Measurements from ENCODE around the gene ENG.
"Not testable (repeated sequence)": the region's sequence is repeated elsewhere in the genome, so short reads cannot be mapped to it uniquely, and the experiment has no call there.

Gene ENG

DNA sequence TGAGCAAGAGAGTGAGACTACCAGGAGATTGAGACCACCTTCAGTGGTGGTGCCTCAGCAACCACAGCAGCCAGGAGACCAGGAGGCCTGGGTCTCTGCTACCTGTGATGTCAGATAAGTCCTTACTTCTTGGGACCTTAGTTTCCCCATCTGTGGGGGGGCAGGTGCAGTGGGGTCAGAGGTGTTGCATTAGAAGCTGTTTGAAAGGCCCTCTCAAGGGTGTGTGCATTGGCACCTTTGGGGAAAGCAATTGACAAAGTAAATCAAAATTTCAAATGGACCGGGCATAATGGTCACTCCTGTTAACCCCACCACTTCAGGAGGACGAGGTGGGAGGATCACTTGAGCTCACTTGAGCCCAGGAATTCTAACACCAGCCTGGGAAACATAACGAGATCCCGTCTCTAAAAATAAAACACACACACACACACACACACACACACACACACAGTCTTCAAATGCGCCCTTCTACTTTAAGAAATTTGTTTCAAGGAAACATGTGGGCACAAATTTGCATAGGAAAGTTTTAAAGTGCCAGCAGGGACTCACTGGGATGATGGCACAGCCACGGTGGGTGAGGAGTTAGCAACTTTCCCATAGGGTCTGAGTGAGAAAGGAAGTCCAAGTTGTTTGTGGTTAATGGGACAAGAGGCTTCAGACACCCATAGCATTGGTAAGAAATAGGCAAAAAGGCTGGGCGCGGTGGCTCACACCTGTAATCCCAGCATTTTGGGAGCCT lies 24.4 kb upstream of the ENG start:
- DNase-seq (ENCODE audit: low read depth in 1 of 2, low spot score in 1 of 2) = no peak

DNA sequence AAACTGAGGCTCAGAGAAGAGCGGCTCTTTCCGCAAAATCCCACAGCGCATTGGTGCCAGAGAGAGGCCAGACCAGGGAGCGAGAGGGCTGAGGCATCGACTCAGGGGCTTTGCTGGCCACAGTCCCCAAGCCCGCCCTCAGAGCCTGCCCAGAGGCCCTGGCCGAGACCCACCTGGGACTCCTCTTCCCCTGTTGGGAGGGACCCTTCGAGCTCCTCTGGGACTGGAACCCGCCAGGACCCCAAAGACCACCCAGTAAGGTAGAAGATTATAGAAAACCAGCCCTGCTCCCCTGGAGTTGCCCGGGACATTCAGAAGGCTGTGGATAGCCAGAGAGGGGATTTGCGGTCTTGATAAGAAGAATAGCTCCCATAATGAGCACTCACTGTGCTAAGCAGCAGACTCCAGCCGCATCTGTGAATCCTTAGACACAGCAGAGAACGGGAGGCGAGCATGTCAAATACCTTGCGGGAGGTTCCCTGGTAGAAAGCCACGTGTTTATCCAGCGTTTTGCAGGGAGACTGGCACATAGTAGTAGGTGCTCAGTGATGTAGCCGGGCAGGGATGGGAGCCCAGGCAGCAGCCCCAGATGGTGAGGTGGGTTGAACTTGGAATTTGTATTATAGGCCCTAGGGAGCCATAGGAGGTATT lies 23.7 kb upstream of the ENG start:
- no peak for DNase-seq (ENCODE audit: low read depth in 1 of 2, low spot score in 1 of 2)

DNA sequence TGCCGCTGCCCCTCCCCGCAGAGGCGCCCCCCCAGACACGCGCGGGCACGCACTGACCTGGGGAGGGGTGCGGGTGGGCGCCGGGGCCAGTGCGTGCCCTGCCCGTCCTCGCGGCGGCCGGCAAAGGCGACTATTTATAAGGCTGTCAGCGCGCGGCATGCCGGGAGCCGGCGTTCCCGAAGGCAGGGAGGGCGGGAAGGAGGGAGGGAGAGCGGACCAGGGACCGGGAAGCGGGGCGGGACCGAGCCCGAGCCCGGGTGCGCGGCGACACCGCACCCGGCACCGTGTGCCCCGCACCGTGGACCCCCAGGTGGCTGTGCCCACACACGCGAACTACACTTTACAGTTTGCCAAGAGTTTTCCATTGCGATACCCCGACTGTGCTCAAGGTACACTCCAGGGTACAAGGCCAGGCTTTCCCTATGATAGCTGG lies 23.1 kb upstream of the ENG start, which contains the start of gene AK1:
Gene AK1, minus strand, starts transcription at position 110 of the 433 bp plus-strand sequence. CDS start 3,058 bp downstream, outside the sequence.
- no peak for DNase-seq (ENCODE audit: low read depth in 1 of 2, low spot score in 1 of 2)

DNA sequence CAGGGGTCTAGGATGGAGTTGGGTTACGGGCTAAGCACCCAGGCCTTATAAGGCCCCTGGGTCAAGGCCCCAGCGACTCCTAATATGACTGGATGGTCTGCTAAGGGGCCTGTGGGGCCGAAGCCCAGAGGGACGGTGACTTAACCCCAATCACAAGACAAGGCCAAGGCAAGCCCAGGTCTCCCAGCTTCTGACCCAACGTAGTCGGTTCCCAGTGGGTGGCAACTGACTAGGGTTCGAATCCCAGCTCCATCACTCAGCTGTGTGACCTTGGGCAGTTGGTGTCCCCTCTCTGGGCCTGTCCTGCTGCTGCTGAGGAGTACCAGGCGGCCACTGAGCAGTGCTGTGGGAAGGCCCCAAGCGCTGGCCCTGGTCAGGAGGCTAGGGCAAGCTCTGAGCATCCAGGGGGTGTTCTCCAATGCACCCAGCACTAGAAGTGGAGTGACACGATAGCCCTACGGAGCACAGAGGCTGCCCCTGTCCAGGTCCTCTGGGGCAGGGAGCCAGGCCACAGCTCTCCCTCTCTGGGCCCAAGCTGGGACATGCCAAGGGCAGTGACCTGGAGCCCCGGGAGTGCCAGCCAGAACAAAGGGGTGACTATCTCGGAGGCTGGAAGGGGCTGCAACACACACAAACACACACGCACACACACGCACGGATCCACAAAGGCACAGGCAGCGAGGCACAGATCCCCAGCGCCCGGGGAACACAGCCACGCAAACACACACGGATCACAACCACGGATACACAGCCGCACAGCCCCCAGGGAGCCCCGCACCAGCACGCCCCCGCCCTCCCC lies 22.5 kb upstream of the ENG start:
- DNase-seq (ENCODE audit: low read depth in 1 of 2, low spot score in 1 of 2) = no peak

DNA sequence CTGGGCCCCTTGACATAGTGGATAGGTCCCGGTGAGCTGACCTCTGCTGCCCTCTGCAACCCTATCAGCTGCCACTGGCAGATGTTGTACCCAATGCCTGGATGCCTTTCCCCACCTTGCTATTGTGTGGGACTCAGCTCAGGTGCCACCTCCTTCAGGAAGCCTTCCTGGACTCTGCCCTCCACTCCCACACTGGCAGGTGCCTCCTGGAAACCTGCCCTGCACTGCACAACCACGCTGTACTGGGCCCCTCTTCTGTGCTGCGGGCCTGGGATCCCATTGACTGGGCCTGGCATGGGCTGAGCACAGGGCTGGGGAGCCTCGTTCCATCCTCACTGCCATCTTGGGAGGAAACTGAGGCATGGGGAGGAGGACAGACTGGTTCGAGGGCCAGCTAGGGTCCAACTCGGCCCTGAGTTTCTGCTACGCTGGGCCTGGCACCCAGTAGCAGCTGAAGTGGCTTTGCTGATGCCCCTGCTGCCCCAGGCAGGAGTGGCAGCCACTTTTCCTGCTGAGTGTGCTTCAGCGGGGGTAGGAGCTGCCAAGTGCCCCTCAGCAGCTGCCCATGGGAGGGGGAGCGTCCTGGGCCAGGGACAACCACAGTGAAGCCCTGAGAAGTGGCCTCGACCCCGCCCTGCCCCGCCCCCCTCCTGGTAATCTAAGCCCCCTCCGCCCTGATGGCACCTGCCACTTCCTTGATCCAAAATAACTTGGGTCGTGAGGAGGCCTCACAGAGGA lies 21.7 kb upstream of the ENG start:
- no peak for DNase-seq (ENCODE audit: low read depth in 1 of 2, low spot score in 1 of 2)

DNA sequence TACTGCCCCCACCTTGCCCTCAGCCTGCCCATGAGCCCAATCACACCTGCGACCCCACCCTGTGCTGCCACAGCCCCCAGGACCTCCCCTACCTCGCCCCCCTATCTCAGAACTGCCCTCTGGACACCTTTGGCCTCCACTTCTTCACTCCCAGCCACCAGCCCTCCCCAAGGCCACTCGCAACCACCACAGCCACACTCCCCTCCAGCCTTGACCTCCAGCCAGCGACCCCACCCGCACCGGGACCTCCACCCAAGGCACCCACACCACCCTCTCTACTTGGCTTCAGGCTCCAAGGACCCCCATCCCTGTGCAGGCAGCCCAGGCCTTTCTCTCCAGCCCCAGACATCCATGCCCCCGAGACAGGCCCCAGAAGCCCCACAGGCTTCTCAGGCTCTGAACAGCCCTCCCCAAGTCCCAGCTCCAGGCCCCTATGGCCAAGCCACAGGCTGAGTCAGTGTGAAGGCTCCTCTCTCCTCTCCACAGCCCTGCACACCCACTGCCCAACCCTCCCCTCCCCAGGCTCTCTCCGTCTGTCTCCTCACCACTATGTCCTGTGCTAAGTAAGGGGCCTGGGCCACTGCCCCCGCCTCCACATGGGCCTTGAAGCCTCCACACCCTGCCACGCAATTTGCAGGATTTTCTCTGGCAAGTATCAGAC lies 21.0 kb upstream of the ENG start:
- DNase-seq (ENCODE audit: low read depth in 1 of 2, low spot score in 1 of 2) = no peak

DNA sequence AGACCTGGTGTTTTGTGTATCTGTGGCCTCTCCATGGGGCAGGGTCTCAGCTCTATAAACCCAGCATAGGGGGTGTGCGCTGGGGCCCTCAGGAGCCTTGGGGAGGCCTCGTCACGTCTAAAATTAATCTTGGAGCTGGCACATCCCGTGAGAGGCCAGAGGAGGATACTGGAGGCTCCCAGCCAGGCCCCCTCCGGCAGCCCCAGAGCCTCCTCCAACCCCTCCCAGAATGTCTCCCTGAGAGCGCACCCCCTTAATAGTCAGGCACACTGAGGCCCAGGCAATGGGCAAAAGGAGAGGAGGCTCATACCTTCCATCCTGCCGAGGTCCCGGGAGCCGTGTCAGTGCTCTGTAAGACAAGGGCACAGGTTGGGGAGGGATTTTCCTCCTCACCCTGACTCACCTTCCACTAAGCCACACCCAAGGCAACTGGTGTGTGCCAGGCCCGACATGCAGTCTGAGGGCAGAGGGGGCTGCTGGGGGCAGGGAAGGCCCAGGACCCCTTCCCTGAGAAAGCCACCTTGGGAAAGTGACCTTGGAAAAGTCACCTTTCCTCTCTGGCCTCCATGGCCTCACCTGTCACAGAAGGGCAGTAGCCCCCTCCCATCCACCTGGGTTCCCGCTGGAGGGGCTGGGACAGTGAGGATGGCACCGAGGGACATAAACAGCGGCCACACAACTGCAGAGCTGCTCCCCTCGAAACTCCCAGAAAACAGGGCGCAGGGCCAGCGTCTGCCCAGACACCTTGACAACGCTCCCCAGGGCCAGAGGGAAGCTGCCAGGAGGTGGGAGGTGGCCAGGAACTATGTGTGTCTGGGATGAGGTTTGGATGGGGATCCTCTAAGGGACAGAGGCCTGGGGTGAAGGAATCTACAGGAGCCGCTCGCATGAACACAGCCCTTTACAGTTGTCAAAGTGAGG lies 20.1 kb upstream of the ENG start:
- no peak for DNase-seq (ENCODE audit: low read depth in 1 of 2, low spot score in 1 of 2)

DNA sequence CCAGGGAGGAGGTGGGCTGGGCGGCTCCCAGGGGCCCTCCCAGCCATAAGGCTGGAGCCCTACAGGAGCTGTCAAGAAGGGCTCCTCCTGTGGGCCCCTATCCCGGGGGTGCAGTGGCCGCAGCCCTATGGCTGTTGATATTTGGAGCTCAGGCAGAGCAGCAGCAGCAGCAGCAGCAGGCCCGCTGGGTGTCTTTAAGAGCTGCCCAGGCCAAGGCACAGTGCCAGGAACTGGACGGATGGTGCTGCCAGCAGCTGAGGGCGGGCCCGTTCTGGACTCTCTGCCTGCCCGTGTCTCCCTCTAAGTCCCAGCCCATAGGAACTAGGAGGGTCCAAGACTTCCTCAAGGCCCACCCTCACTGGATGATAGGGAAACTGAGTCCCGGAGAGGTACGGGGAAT lies 19.4 kb upstream of the ENG start:
- no peak for DNase-seq (ENCODE audit: low read depth in 1 of 2, low spot score in 1 of 2)

DNA sequence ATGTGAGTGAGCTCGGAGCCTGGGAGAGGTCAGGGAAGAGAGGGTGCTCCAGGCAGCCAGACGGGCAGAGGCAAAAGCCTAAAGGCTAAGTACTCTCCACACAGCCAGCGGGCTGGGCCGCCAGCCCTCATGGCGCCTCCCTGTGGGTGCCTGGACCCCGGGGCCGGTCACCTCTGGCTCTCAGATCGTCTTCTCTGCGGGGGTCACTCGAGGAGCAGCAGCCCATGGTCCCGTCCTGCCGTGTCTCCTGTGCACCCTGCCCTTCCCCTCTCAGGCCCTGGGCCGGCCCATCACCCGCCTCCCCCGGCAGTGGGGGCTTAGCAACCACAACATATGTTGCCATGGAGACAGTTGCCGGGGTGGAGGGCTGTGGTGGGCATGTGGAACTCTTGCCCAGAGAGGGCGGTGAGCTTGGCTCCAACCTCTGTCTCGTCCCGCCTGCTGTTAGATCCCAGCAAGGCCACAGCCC lies 18.8 kb upstream of the ENG start:
- DNase-seq (ENCODE audit: low read depth in 1 of 2, low spot score in 1 of 2) = no peak

DNA sequence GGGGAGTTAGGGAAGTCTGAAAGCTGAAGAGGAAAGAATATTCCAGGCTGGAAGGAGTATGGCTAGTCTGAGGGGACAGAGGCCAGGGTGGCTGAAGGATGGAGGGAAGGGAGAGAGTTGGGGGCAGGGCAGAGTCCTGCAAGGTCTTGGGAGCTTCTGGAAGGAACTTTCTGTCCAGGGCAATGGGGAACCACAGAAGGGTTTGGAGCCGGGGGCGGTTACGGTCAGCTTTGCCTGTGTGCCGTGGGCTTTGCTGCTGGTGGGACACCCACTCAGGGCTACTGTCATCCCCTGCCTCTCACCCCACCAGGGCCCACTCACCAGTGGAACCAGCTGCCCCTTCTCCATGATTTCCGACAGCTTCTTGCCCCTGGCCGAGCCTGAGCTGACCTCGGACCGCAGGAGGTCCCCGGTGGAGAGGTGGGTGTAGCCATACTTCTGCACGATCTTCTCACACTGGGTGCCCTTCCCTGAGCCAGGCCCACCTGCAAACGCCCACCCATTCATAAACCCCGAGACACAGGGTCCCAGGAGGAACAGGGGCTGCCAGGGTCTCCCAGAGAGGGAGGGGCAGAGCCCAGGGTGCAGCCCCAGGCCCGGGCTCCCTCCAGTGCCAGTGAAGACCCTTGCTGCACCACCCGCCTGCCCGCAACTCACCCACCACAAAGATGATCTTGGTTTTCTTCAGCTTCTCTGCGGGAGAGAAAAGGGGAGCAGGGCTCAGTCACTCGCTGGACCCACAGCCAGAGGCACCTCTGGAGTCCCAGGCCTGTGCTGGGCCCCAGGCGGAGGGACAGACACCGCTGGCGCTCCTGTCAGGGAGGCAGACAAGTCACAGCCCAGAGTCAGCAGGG lies 18.1 kb upstream of the ENG start:
- no peak for DNase-seq (ENCODE audit: low read depth in 1 of 2, low spot score in 1 of 2)

DNA sequence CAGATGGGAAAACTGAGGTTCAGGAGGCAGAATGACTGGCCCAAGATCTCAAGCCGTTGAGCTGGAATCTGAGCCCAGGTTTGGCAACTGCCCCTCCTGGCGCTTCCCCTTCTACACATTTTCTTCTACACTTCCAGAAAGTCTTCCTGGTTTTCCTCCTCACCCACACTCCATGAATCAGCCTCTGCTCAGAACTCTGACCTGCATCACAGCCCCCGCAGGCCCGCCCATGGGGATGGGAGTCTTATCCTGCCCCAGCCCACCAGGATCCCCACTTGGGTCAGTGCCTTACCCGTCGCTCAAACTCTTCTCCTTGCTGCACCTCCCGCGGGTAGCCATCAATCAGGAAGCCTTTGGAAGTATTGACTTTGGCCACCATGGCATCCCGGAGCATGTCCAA lies 17.1 kb upstream of the ENG start:
- no peak for DNase-seq (ENCODE audit: low read depth in 1 of 2, low spot score in 1 of 2)

DNA sequence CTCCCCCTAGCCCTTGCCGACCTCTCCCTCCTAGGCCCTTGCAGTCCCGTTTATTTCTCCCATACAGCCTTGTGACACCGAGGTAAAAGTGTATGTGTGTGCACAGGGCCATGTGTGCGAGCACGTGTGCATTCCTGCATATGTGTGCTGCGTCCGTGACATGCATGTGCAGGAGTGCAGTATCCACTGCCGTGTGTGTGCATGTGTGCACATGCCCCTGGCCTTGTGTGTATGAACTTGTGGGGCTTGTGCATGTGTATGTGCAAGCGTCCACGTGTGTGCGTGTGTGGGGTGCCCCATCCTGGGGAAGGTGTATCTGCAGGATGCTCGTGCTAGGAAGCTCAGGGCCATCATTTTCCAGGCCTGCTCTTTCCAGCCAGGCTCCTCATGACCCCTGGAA lies 16.4 kb upstream of the ENG start:
- no peak for DNase-seq (ENCODE audit: low read depth in 1 of 2, low spot score in 1 of 2)

DNA sequence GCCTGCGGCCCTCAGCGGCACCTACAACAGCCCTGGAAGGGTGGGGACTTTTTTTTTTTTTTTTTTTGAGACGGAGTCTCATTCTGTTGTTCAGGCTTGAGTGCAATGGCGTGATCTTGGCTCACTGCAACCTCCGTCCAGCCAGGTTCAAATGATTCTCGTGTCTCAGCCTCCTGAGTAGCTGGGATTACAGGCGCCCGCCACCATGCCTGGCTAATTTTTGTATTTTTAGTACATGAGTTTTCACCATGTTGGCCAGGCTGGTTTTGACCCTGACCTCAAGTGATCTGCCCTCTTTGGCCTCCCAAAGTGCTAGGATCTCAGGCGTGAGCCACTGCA lies 15.7 kb upstream of the ENG start:
- not testable (repeated sequence) for DNase-seq (ENCODE audit: low read depth in 1 of 2, low spot score in 1 of 2)

DNA sequence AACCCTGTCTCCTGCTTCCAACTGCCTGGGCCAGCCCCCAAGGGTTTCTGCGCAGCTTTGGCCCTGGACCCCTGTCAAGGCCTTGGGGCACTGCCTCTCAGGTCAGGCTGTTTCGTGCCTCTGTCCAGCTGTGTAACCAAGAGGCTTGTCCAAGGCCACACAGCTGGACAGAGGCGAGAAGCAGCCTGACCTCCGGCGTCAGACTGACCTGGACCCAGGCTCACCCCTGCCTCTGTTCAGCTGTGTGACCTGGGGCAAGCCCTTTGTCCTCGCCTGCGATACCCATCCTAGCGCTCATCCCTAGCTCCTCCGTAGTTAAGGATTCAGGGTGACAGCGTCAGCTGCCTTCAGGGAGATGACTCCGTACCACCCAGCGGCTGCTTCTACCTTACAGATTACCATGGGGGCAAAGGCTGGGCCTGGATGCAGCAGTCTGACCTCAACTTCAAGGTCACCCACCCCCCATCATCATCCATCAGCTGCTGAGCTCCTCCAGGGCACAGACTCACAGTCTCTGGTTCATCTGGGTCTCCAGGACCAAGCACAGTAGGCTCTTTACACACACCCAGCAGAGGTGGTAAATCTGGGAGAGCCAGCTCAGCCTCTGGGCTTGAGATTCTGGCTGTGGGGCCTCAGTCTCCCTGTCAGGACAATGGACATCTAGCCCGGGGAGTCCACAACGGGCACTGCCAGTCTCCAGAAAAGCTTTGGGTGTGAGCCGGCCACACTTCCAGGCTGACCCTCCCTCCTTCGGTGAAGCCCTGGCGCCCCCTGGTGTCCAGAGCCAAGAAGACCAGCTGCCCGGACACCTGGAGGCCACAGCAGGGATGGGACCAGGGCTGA lies 15.1 kb upstream of the ENG start:
- DNase-seq (ENCODE audit: low read depth in 1 of 2, low spot score in 1 of 2) = peak; percentile 55 to 68

DNA sequence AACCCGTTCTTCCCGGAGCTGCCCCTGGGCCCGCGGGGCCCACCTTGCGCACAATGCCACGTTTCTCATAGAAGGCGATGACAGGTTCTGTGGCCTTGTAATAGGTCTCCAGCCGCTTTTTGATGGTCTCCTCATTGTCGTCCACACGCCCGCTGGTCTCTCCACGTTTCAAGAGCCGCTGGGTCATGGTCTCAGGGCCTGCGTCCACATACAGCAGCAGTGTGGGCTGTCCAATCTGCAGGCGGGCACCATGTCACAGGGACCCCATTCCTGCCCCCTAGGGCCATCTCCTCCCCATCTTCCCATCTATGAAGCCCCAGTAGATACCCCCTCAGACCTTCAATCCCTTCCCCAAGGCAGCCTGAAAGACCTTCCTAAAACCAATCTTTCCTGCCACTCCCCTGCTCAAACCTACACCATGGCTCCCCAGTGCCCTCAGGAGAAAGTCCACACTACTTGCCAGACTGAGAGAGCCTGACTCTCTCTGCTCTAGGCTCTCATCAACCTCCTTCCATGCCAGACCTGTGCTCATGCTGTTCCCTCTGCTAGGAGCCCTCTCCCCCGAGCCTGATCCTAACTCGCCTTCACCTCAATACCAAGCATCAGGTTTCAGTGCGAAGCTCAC lies 13.9 kb upstream of the ENG start:
- no peak for DNase-seq (ENCODE audit: low read depth in 1 of 2, low spot score in 1 of 2)

DNA sequence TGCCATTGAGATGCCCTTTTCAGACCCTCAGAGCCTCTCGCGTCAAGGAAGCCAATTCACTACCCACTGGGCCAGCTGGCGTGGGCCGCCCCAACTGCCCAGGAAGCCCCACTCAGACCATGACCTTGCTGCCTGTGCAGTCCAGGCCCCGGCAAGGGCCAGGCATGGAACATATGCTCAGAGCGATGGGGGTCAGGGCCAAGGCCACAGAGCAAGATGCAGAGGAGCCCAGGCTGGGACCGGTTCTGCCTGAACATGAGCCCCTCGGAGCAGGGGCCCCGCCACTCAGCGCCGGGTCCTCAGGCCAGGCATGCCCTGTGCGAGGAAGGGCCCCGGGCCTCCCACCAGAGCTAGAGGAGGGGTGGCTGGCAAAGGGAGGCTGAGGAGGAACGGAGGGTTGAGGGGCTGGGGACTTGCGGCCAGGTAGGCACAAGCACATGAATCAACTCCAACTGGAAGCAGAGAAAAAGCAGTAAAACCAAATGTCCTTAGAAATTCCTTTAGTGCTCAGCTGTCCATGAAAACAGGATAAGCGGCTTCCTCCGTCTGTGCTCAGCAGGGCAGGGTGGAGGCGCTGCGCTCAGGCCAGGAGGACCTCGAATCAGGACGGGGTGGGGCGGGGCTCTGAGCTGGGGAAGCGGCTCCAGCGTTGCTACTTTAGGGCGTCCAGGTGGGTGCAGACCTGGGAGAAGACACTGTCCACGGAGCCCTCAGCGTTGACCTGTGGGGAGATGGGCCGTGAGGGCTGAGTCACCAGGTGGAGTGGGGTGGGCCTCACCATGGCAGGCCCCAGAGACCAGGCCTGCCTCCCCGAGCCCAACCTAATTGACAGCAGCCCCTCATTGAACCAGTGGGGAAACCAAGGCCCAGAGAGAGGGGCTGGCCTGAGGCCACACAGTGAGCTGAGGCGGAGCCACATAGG lies 13.2 kb upstream of the ENG start:
- DNase-seq (ENCODE audit: low read depth in 1 of 2, low spot score in 1 of 2) = no peak
